SK-N-SH (cell line): ENCODE measurements around the gene ZDHHC14.

ENCODE experiments used
- GATA2 ChIP-seq: sonication (generic); formaldehyde crosslinking; IDR thresholded peaks from 2 replicates; pipeline ENCODE4 v1.5.0; 2020; ENCODE audit warnings: mild to moderate bottlenecking, missing genetic modification reagents
- POLR2AphosphoS5 ChIP-seq: IDR thresholded peaks from 2 replicates; pipeline ENCODE4 v1.6.1; 2012; ENCODE audit warnings: low read depth, low read length
- RAD21 ChIP-seq: IDR thresholded peaks from 2 replicates; pipeline ENCODE4 v1.6.1; 2012; ENCODE audit warnings: mild to moderate bottlenecking, low read length
- TAF1 ChIP-seq: IDR thresholded peaks from 2 replicates; pipeline ENCODE4 v1.6.1; 2012; ENCODE audit warnings: low read depth, mild to moderate bottlenecking, low read length, moderate library complexity, borderline replicate concordance
- TF ChIP-seq, protein P1 (sequence below): IDR thresholded peaks from 2 replicates; pipeline ENCODE4 v1.4.0; 2012; ENCODE audit warnings: low read depth
- TF ChIP-seq, protein P2 (sequence below): fragments of 200-600 bp; sonication (generic); IDR thresholded peaks from 2 replicates; pipeline ENCODE4 v1.6.1; 2017; ENCODE audit warnings: antibody characterized with exemption, mild to moderate bottlenecking, moderate library complexity
- TF ChIP-seq, protein P3 (sequence below): IDR thresholded peaks from 2 replicates; pipeline ENCODE4 v1.6.1; 2012; ENCODE audit warnings: mild to moderate bottlenecking, low read depth, low read length, moderate library complexity
- TF ChIP-seq, protein P4 (sequence below): IDR thresholded peaks from 2 replicates; pipeline ENCODE4 v1.4.0; 2012; ENCODE audit warnings: low read depth, borderline replicate concordance
- TF ChIP-seq, protein P5 (sequence below): IDR thresholded peaks from 2 replicates; pipeline ENCODE4 v1.4.0; 2012; ENCODE audit warnings: low read depth, borderline replicate concordance

DNA sequence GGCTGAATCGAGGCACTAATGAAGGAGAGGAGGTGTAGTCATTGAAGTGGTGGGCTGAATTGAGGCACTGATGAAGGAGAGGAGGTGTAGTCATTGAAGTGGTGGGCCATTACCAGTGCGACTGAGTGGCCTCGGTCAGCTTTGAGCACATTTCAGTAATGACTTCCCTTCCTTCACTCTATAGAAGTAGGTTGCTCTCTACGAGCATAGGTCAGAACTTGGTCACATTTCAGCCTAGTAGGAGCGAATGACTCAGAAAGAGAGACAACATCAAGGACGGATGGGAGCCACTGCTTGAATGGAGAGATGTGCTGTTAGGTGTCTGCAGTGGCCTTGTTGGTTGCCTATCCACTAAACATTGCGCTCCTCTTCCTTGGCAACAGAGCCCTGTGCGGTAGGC lies 39.5 kb downstream of the ZDHHC14 start:
- TF ChIP-seq, protein P1, sequence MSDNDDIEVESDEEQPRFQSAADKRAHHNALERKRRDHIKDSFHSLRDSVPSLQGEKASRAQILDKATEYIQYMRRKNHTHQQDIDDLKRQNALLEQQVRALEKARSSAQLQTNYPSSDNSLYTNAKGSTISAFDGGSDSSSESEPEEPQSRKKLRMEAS = no peak
- TF ChIP-seq, protein P2, sequence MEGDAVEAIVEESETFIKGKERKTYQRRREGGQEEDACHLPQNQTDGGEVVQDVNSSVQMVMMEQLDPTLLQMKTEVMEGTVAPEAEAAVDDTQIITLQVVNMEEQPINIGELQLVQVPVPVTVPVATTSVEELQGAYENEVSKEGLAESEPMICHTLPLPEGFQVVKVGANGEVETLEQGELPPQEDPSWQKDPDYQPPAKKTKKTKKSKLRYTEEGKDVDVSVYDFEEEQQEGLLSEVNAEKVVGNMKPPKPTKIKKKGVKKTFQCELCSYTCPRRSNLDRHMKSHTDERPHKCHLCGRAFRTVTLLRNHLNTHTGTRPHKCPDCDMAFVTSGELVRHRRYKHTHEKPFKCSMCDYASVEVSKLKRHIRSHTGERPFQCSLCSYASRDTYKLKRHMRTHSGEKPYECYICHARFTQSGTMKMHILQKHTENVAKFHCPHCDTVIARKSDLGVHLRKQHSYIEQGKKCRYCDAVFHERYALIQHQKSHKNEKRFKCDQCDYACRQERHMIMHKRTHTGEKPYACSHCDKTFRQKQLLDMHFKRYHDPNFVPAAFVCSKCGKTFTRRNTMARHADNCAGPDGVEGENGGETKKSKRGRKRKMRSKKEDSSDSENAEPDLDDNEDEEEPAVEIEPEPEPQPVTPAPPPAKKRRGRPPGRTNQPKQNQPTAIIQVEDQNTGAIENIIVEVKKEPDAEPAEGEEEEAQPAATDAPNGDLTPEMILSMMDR = no peak
- TF ChIP-seq, protein P3, sequence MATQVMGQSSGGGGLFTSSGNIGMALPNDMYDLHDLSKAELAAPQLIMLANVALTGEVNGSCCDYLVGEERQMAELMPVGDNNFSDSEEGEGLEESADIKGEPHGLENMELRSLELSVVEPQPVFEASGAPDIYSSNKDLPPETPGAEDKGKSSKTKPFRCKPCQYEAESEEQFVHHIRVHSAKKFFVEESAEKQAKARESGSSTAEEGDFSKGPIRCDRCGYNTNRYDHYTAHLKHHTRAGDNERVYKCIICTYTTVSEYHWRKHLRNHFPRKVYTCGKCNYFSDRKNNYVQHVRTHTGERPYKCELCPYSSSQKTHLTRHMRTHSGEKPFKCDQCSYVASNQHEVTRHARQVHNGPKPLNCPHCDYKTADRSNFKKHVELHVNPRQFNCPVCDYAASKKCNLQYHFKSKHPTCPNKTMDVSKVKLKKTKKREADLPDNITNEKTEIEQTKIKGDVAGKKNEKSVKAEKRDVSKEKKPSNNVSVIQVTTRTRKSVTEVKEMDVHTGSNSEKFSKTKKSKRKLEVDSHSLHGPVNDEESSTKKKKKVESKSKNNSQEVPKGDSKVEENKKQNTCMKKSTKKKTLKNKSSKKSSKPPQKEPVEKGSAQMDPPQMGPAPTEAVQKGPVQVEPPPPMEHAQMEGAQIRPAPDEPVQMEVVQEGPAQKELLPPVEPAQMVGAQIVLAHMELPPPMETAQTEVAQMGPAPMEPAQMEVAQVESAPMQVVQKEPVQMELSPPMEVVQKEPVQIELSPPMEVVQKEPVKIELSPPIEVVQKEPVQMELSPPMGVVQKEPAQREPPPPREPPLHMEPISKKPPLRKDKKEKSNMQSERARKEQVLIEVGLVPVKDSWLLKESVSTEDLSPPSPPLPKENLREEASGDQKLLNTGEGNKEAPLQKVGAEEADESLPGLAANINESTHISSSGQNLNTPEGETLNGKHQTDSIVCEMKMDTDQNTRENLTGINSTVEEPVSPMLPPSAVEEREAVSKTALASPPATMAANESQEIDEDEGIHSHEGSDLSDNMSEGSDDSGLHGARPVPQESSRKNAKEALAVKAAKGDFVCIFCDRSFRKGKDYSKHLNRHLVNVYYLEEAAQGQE = no peak
- TF ChIP-seq RAD21 = no peak
- TF ChIP-seq GATA2 (CRISPR knock-in tag) = no peak
- no peak for TF ChIP-seq TAF1
- TF ChIP-seq, protein P4, sequence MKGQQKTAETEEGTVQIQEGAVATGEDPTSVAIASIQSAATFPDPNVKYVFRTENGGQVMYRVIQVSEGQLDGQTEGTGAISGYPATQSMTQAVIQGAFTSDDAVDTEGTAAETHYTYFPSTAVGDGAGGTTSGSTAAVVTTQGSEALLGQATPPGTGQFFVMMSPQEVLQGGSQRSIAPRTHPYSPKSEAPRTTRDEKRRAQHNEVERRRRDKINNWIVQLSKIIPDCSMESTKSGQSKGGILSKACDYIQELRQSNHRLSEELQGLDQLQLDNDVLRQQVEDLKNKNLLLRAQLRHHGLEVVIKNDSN = no peak
- TF ChIP-seq POLR2AphosphoS5 = no peak
- TF ChIP-seq, protein P5, sequence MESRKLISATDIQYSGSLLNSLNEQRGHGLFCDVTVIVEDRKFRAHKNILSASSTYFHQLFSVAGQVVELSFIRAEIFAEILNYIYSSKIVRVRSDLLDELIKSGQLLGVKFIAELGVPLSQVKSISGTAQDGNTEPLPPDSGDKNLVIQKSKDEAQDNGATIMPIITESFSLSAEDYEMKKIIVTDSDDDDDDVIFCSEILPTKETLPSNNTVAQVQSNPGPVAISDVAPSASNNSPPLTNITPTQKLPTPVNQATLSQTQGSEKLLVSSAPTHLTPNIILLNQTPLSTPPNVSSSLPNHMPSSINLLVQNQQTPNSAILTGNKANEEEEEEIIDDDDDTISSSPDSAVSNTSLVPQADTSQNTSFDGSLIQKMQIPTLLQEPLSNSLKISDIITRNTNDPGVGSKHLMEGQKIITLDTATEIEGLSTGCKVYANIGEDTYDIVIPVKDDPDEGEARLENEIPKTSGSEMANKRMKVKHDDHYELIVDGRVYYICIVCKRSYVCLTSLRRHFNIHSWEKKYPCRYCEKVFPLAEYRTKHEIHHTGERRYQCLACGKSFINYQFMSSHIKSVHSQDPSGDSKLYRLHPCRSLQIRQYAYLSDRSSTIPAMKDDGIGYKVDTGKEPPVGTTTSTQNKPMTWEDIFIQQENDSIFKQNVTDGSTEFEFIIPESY = no peak
